Stimulated activated CD4-positive, alpha-beta T cell treated with anti-CD3 and anti-CD28 coated beads, Interleukin-12 subunit alpha, Interleukin-12 subunit beta, amount 100 ng/mL, for 24 hours (primary cell): ENCODE measurements around the gene NAALADL2.
"Not testable (repeated sequence)": the region's sequence is repeated elsewhere in the genome, so short reads cannot be mapped to it uniquely, and the experiment has no call there.

Experiments used
- DNase-seq, 2 experiments: peaks; one replicate each; pipeline ENCODE4 v3.0.0-alpha.2; 2020; ENCODE audit warnings: low read depth in 2 of 2

Gene NAALADL2

GRCh38 chr3:175131866-175132265 lies 272.7 kb downstream of the NAALADL2 start:
- DNase-seq: not testable (repeated sequence)

GRCh38 chr3:175132706-175133105 lies 273.6 kb downstream of the NAALADL2 start:
- DNase-seq: not testable (repeated sequence)

GRCh38 chr3:175144368-175144767 lies 285.2 kb downstream of the NAALADL2 start:
- DNase-seq: no peak

GRCh38 chr3:175146258-175146657 lies 287.1 kb downstream of the NAALADL2 start:
- no peak for DNase-seq

GRCh38 chr3:175149675-175150074 lies 290.5 kb downstream of the NAALADL2 start:
- DNase-seq: no peak

- no peak for DNase-seq
Measured at GRCh38 chr3:175150812-175151401, 291.8 kb downstream of the NAALADL2 start.

- no peak for DNase-seq
Measured at GRCh38 chr3:175153595-175153994, 294.5 kb downstream of the NAALADL2 start.

GRCh38 chr3:175155172-175155571 lies 296.0 kb downstream of the NAALADL2 start:
- DNase-seq: no peak

- DNase-seq: no peak
Measured at GRCh38 chr3:175159202-175159601, 300.1 kb downstream of the NAALADL2 start.

GRCh38 chr3:175161291-175161690 lies 302.2 kb downstream of the NAALADL2 start:
- DNase-seq: no peak

GRCh38 chr3:175163686-175164085 lies 304.6 kb downstream of the NAALADL2 start:
- no peak for DNase-seq

GRCh38 chr3:175173117-175173516 lies 314.0 kb downstream of the NAALADL2 start:
- not testable (repeated sequence) for DNase-seq

- no peak for DNase-seq
Measured at GRCh38 chr3:175176556-175176955, 317.4 kb downstream of the NAALADL2 start.

- DNase-seq: no peak
Measured at GRCh38 chr3:175179055-175179454, 319.9 kb downstream of the NAALADL2 start.

GRCh38 chr3:175184392-175184791 lies 325.3 kb downstream of the NAALADL2 start:
- DNase-seq: no peak

- no peak for DNase-seq
Measured at GRCh38 chr3:175185903-175186302, 326.8 kb downstream of the NAALADL2 start.

GRCh38 chr3:175186511-175186910 lies 327.4 kb downstream of the NAALADL2 start:
- DNase-seq: no peak

- DNase-seq: no peak
Measured at GRCh38 chr3:175187586-175187985, 328.5 kb downstream of the NAALADL2 start.

GRCh38 chr3:175192536-175192935 lies 333.4 kb downstream of the NAALADL2 start:
- no peak for DNase-seq

GRCh38 chr3:175193815-175194518 lies 334.8 kb downstream of the NAALADL2 start:
- no peak for DNase-seq

GRCh38 chr3:175198991-175199783 lies 340.1 kb downstream of the NAALADL2 start:
- no peak for DNase-seq

- DNase-seq: no peak
Measured at GRCh38 chr3:175199961-175200360, 340.8 kb downstream of the NAALADL2 start.
